Stimulated activated CD8-positive, alpha-beta memory T cell treated with anti-CD3 and anti-CD28 coated beads, Interleukin-12 subunit alpha, Interleukin-12 subunit beta, amount 100 ng/mL, for 4 hours (primary cell): ENCODE results near the gene HLX.

Experiments
- DNase-seq: peaks from one replicate; pipeline ENCODE4 v3.0.0-alpha.2; 2020; ENCODE audit warnings: low read depth

HLX gene

GRCh38 chr1:220882061-220882891, 3.0 kb downstream of the HLX start:
- DNase-seq: no peak

- DNase-seq: no peak
Measured at GRCh38 chr1:220884109-220884980, 5.1 kb downstream of the HLX start.

GRCh38 chr1:220884981-220885918, 6.0 kb downstream of the HLX start:
- DNase-seq: no peak

DNA sequence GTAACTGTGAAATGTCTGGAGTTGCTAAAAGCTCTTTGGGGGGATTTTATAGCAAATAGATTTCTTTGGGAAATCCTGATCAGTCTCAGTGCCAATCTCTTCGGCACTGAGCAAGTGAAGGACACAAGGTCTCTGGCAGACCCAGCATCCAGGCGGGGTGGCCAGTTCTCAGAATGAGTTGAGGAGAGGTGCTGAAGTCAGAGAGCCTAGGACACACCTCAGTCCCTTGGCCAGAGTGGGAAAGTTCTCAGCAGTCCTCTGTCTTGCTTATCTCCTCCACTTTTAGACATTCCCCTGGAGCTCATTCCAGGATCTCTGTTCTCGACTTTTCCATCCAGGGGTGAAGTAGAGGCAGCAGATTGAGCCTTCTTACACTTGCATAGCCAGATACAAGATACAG, 6.7 kb downstream of the HLX start:
- no peak for DNase-seq

DNA sequence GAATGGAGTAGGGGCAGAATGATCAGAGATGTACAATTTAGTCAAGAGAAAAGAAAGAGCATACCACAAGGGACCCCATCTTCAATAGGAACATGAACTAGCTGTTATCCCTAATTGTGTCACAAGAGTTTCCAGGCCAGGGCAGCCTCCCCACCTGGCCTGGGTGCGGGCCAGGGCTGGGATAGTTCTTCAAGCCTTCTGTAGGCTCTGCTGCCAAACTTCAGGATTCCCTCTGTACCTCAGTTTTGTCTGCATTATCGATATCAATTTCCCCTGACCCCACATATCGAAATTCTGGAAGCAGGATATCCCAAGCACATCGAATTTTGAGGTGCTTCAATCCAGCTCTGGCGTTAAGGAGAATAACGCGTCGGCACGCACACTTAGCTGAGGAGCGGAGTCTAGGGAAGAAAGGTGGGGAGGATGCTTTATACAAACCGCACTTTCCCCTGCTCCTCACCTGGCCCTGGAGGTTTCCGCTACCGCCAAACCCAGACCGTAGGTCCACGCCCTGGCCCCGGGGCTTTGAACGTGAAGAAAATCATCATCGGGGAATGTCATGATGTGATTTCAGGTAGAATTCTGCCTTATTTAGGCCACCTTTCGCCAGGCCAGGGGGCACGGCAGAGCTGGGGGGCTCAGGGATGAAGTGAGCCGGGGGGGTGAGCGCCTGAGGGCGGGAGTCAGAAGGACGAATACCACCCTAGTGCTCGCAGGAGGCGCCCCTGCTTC, 7.4 kb downstream of the HLX start:
- no peak for DNase-seq

GRCh38 chr1:220887202-220887519, 7.9 kb downstream of the HLX start:
- no peak for DNase-seq

DNA sequence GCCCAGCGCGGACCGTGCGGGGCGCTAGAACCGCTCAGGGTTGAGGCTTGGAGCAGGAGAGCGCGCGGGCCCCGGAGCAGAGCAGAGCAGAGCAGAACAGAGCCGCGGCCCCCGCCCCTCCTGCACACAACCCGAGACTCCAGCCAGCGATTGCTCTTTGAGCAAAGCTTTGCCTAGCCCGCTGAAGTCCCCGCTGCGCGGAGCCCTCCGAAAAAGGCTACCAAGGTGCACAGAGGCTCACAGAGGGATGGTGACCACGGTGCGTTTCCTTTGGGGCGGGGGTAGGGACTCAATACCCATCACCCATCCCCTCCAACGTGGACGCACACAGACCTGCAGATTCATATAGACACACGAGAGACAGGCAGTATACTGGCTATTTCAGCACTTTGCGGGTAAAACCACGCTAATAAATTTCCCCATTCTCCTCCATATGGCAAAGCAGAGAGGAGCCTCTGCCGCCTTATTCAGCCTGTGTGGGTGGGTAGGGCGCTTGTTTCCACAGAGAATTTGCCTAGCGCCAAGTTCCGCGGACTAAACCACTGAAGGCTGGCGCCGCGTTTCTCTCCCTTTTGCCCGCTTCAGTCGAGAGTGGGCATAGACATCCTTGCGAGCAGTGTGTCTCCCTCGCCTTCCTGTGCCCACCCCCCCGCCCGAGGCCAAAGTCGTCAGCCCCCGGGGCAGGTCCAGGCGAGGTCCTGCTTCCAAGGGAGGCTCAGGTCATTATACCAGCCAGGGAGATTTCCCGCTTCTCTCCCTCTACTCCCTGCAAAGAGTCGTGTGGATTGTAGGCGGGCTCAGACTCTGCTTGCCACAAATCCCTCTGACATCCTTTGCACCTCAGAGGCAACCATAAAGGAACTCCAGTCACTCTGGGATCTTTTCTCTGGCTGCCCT, 8.5 kb downstream of the HLX start:
- no peak for DNase-seq

DNA sequence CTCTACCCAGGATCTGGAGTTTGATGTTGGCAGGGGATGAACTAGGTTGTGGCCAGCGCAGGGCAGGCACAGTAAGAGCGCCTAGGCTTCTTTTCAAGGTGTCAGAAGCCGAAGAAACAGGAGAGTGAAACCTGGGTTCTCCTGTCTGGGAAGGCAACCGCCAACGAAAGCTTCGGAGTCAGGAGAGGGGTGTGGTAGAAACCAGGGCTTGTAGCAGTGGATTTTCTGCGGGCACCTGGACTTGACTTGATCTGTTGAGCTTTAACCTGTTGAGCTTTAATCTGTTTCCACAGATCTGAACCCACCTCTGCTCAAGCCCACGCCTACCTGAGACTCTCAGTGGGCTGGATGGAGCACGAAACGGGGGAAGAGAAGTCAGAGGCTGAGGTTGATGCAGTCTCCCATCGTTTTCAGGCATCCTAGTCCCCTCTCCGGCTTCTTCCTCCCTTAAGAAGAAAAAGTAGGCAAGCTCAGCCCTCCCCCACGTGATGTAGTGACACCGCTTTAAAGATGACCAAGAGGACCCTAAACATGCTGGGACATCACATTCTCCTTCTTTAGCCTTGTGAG, 9.3 kb downstream of the HLX start:
- no peak for DNase-seq

DNA sequence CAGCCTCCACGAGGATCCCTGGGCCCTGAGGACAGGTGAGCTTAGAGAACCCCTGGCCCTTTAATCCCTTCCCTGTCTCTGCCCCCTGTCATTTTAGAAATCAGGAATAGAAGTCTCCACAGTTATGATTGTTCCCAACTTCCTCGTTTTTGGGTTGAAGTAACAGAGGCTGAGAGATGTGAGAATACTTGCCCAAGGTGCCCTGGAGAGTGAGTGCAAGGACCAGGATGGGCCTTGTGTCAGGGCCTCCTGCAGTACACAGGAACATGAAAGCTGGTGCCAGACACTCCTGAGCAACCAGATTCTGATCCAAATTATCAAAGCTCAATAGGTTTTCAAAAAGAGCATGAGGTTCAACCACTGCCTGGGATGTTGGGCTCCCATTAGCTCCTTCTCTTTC, 10.1 kb downstream of the HLX start:
- no peak for DNase-seq

GRCh38 chr1:220889848-220890287, 10.6 kb downstream of the HLX start:
- DNase-seq: no peak

DNA sequence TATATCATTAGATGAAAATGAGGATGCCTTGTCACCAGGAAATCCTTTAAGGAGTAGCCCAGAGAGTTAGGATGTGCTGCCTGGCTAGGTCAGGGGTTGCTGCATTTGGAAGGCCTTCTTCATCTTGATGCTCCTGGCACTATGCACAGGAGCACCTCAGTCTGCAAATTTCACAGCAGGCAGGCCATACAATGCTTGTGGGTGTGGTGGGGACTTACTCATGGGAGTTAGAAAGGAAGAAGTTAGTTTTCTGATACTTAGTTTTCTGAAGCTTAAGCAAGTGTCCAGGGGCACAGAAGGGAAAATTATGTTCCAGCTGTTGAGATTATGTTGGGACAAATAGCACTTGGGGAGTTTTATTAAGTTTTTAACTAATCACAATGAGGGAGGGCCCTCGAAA, 11.4 kb downstream of the HLX start:
- no peak for DNase-seq

DNA sequence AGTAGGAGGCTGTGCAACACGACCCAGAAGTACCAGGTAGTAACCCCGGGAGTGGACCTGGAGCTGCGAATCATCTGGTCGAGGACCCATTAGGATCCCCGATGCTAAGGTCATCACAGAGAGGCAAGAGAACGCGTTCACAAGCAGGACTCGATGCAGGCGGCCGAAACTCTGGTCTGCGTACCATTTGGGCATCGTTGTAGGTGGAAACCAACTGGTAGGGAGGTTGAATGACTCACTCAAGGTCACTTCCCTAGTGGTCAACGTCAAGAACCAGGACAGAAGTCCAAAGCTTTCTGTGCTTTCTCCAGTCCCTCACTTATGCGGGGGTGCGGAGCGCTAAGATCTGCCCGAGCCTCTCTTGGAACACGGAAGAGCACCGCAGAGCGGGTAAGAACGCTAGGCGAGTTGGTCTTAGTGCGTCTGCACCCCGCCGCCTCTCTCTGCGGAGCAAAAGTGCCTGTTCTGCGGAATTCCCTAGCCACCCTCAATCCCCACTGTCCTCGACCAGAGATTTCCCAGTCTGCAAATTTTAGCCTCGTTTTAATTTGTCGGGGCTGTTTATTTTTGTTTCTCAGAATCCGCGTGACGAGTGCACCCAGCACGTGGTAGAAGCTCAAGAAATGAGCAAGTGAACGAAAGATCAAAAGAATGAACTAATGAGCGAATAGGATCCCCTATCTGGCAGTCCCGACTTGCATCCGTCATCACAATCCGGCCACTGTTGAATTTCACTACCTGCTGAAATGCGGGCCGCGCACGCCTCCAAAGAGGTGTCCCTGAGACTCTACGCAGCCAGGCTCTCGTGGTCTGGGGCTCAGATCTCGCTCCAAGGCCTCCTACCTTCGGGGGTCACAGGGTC, 12.2 kb downstream of the HLX start:
- DNase-seq: no peak

DNA sequence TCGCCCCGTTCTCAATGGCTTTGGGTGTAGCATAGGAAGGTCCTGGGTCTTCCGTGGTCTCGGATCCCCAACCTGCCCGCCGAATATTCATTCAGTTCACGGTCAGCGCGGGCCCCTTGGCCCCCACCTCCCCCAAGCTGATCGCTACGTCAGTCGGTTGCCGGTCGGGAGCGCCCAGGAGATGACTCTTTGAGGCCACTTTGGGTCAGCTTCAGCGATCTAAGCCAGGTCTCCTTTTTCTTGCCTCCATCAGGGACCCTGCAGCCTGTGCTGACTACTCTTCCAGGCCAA, 12.8 kb downstream of the HLX start:
- no peak for DNase-seq

- no peak for DNase-seq
Measured at GRCh38 chr1:220892997-220893700, 13.9 kb downstream of the HLX start.

GRCh38 chr1:220893701-220894024, 14.4 kb downstream of the HLX start:
- no peak for DNase-seq

DNA sequence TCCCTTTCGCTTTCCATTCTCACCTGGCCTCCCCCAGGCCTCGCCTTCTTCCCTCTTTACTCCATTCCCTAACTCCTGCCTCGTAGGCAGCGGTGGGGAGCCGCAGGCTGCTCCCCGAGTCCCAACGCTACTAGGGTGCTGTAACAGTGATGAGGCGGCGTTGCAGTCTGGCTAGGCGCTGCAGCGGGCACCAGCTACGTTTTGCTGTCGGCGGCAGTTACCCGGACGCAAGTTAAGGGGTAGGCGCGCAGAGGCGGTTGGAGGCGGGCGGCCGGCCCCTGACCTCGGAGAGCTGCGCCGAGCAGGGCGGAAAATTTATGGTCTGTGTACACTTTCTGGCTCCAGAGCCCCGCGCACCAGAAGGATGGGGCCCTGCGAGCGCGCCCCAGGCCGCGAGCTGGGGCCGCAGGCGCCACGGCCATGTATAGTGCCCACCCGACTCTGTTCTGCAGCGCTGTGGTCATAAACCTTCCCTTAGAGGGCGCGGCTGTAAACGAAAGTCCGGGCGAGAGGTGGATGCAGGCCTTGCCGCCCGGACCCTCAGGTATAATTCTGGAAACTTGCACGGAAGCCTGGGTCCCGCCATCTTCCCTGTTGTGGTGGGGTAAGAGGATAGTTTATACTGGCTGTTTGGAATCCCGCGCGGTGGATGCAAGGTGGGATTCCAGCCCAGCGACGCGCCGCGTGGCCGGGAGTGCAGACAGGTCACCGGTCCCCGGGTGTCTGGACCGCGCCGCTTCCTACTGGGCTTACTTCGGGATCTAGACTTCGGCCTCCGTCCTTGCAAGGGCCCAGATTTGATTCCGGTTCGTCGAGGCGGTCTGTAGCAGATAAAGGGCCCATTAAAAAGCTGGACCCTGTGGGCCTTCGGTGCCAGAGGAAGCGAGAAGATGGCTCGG, 15.0 kb downstream of the HLX start:
- DNase-seq: no peak

GRCh38 chr1:220894924-220895256, 15.6 kb downstream of the HLX start:
- no peak for DNase-seq

DNA sequence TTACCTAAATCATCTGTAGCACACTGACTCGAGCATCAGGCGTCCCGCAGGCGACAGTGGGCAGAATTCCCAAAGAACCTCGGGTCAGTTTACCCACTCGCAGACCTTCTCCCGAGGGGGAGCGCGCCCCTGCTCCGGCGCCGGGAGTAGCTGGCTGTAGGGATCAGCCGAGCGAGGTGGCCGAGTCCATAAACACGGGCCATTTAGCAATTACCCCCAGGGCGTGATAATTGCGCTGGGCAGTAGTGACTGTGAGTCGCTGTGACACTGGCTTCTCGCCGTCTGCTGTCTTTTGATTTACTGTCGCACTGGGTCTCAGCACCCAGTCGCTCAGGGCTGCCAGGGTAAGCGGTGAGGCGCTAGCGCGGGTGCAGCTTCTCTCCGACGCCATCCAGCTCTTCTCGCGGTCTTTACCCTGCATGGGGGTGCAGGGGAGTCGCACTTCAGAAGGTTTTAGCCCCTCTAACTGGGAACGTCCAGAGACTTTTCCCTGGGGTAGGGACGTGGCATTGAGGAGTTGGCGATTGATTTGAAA, 16.2 kb downstream of the HLX start:
- no peak for DNase-seq
